ENCODE results near the gene CIAO2B. TPM values are rescaled to one million over a fixed set of nuclear protein-coding genes. Genes with fewer than 3 reads are reported as not detected.

The CIAO2B gene
- total RNA-seq, 1 donor from 2014 or later = 156 TPM

DNA sequence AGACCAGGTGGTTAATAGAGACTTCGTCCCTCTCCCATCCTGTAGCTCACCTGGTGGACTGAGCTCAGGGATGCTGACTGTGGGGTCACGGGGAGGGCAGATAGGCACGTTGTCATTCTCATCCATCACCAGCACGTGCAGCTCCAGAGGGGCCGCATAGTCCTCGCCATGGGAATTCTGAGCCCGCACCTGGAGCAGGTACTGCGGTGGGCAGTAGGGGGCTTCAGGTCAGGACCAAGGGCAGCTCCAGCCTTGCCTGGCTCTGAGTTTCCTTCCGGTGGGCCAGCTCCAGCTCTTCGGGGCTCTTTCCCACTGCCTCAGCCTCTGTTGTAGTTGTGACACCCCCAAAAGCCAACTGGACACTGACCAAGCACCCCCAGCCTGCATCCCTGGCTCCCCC, 21.1 kb downstream of the CIAO2B start:
- Histone ChIP-seq H3K36me3 (ENCODE audit: control insufficient read depth, insufficient read depth, low read length) (no peaks in the 10 kb centered on the region), H3K4me3 (ENCODE audit: low read depth, low read length) (no peak overlapping the region), H3K27me3 (ENCODE audit: control insufficient read depth, insufficient read depth, low read length) (no peaks in the 10 kb centered on the region)
- no peak for DNase-seq (ENCODE audit: low read depth)
- TF ChIP-seq, protein P1, sequence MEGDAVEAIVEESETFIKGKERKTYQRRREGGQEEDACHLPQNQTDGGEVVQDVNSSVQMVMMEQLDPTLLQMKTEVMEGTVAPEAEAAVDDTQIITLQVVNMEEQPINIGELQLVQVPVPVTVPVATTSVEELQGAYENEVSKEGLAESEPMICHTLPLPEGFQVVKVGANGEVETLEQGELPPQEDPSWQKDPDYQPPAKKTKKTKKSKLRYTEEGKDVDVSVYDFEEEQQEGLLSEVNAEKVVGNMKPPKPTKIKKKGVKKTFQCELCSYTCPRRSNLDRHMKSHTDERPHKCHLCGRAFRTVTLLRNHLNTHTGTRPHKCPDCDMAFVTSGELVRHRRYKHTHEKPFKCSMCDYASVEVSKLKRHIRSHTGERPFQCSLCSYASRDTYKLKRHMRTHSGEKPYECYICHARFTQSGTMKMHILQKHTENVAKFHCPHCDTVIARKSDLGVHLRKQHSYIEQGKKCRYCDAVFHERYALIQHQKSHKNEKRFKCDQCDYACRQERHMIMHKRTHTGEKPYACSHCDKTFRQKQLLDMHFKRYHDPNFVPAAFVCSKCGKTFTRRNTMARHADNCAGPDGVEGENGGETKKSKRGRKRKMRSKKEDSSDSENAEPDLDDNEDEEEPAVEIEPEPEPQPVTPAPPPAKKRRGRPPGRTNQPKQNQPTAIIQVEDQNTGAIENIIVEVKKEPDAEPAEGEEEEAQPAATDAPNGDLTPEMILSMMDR (IDR thresholded peaks at IDR 0.05; ENCODE audit: insufficient read depth, low read length, poor library complexity, severe bottlenecking) = no peak

DNA sequence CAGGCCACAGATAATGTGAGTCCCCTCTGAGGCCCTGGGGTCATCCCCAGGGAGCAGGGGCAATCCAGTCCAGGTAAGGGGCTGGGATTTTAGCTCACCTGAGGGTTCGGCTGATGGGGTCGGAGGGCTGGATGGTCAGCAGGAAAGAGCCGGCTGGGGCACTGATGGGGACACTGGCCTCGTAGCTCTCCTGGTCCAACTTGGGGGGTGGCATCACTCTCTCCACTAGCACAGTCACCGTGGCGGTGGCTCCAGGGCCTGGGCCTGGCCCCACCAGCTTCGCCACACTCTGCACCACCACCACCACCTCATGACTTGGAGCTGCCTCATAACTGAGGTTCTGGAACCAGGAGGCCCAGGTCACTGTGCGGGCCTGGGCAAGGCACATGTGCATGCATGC, 22.4 kb downstream of the CIAO2B start:
- Histone ChIP-seq H3K36me3 (ENCODE audit: control insufficient read depth, insufficient read depth, low read length) (no peaks in the 10 kb centered on the region), H3K4me3 (ENCODE audit: low read depth, low read length) (no peak overlapping the region), H3K27me3 (ENCODE audit: control insufficient read depth, insufficient read depth, low read length) (no peaks in the 10 kb centered on the region)
- no peak for DNase-seq (ENCODE audit: low read depth)
- TF ChIP-seq, protein P1 (IDR thresholded peaks at IDR 0.05; ENCODE audit: insufficient read depth, low read length, poor library complexity, severe bottlenecking) = no peak

DNA sequence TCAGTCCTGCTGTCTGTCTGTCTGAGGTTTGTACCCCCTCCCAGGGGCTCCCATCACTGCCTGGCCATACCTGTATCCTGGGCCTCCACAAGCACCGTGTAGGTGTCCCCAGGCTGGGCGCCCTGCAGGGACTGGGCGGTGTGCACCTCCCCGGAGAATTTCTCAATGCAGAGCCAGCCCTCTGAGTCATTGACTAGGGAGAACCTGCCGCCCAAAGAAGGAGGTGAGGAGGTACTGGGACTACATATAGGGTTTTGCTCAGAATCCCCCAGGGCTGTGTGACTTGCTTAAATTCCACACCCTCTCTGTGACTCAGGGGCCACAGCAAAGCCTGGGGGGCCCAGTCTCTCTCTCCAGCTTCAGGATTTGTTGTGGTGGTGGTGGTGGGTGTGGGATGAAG, 23.1 kb downstream of the CIAO2B start:
- TF ChIP-seq, protein P1 (IDR thresholded peaks at IDR 0.05; ENCODE audit: insufficient read depth, low read length, poor library complexity, severe bottlenecking) = no peak
- DNase-seq (ENCODE audit: low read depth) = no peak
- Histone ChIP-seq H3K27me3 (ENCODE audit: control insufficient read depth, insufficient read depth, low read length) (no peaks in the 10 kb centered on the region), H3K36me3 (ENCODE audit: control insufficient read depth, insufficient read depth, low read length) (no peaks in the 10 kb centered on the region), H3K4me3 (ENCODE audit: low read depth, low read length) (no peak overlapping the region)

DNA sequence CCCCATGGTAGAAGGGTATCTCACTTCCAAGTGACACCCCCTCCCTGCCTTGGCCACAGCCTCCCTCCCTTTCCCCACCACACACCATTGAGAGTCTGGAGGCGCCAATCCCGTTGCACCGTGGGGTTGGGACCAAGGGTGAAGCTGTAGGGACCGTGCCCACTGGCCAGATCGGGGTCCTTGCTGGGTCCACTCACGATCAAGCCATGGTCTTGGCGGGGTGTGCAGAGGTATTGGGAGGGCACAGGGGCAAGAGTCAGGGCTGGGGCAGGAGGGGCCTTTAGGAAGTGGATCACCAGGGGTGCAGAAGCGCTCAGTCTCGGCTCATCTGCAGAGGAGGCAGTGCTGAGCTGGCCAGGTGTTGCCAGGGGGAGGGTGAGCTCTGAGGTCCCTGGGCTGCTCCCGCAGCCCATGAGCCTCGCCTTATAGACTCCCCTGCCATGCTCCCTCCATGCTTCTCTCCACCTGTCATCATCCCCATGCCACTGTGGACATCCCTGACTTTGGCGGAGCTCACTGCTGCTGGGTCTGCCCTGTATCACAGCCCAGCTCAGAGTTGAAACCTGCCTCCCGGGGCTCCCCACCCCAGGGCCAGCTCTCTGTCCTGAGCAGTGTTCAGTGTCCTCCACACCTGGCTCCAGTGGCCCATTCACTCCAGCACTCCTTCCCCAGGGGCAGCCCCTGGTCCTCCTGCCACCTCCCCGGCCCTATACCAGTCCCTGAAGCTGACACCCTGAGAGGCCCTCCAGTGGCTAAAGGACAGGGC, 23.8 kb downstream of the CIAO2B start:
- DNase-seq (ENCODE audit: low read depth) = no peak
- no peak overlapping the region for H3K4me3 ChIP-seq (ENCODE audit: low read depth, low read length)
- TF ChIP-seq, protein P1 (IDR thresholded peaks at IDR 0.05; ENCODE audit: insufficient read depth, low read length, poor library complexity, severe bottlenecking) = no peak
- no peaks in the 10 kb centered on the region for H3K36me3 ChIP-seq (ENCODE audit: control insufficient read depth, insufficient read depth, low read length)
- H3K27me3 ChIP-seq (ENCODE audit: control insufficient read depth, insufficient read depth, low read length) = no peaks in the 10 kb centered on the region

DNA sequence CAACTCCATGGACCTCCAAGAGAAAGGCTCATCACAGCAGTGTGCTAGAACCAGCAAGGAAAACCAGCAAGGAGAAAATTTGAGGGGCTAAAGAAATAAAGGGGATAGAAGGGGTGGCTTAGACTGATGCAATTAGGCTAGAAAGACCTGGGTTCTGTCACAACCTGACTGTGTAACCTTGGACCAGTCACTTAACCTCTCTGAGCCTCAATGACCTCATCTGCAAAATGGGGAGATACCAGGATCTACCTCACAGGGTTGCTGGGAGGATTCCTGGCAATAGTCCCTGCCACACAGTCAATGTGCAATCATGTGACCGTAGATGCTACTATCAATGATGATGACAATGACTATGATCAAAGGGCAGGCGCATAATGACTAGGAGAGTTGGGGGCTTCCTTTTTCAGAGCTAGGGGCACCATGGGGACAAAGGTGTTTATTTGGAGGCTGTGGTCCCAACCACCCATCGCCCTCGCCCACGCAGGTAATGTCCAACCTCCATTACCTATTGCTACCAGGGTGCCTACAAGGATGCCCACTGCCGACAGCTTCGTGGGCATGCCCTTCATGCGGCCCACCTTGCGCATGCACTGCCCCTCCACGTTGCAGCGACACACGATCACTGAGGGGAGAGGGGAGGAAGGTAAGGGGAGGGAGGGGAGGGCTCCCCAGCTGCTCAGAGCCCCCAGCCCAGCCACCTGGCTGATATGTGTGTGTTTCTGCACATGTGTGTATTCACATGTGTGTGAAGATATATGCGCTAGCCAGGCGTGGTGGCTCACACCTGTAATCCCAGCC, 25.2 kb downstream of the CIAO2B start:
- Histone ChIP-seq H3K4me3 (ENCODE audit: low read depth, low read length) (no peak overlapping the region), H3K36me3 (ENCODE audit: control insufficient read depth, insufficient read depth, low read length) (no peaks in the 10 kb centered on the region), H3K27me3 (ENCODE audit: control insufficient read depth, insufficient read depth, low read length) (no peaks in the 10 kb centered on the region)
- DNase-seq (ENCODE audit: low read depth) = no peak
- TF ChIP-seq, protein P1 (IDR thresholded peaks at IDR 0.05; ENCODE audit: insufficient read depth, low read length, poor library complexity, severe bottlenecking) = no peak
